H1 (cell line): ENCODE results near the gene WDR37. TPM values are rescaled to one million over a fixed set of nuclear protein-coding genes. Genes with fewer than 3 reads are reported as not detected.

ENCODE experiments used
- CTCF ChIA-PET: fragments of 300-600 bp; sonication (Branson Sonifier 250); formaldehyde crosslinking; loops from one replicate; lab custom pipeline; 2021; ENCODE audit not compliant: partially characterized antibody; lab: Charles Lee
- POLR2A ChIA-PET: fragments of 300-600 bp; sonication (Branson Sonifier 250); formaldehyde crosslinking; loops from one replicate; lab custom pipeline; 2021; ENCODE audit warnings: inconsistent platforms; ENCODE audit not compliant: partially characterized antibody; lab: Charles Lee
- DNase-seq, 2 experiments: peaks; one replicate each; pipeline versions ENCODE4 v3.0.0 to v3.0.0-alpha.2; 2010 to 2022; ENCODE audit warnings: low spot score in 2 of 2, low read depth in 1 of 2, mixed read lengths in 1 of 2
- FAIRE-seq: peaks from 2 replicates; lab custom pipeline; 2011; peaks lifted over from hg19 to GRCh38; lab: Jason Lieb, UNC
- H2AFZ ChIP-seq: 2 replicates; pipeline ENCODE4 v1.8.1; 2012; ENCODE audit warnings: low read length, inconsistent platforms
- H2AK5ac ChIP-seq: 2 replicates; pipeline ENCODE4 v1.6.1; 2013; ENCODE audit warnings: low read depth, low read length
- H2BK120ac ChIP-seq: replicated peaks from 2 replicates; pipeline ENCODE3; 2013; ENCODE audit warnings: low read depth, low read length, inconsistent platforms
- H2BK12ac ChIP-seq: 2 replicates; pipeline ENCODE4 v1.6.1; 2013; ENCODE audit warnings: low read depth, low read length
- H2BK15ac ChIP-seq: 2 replicates; pipeline ENCODE4 v1.6.1; 2013; ENCODE audit warnings: low read length
- H2BK20ac ChIP-seq: 2 replicates; pipeline ENCODE4 v1.6.1; 2013; ENCODE audit warnings: low read length
- H2BK5ac ChIP-seq: 2 replicates; pipeline ENCODE4 v1.6.1; 2013; ENCODE audit warnings: low read depth, low read length
- H3K14ac ChIP-seq: 2 replicates; pipeline ENCODE4 v1.6.1; 2013; ENCODE audit warnings: inconsistent platforms; ENCODE audit not compliant: insufficient read length
- H3K18ac ChIP-seq: 2 replicates; pipeline ENCODE4 v1.6.1; 2013; ENCODE audit warnings: low read length; ENCODE audit errors: extremely low read depth
- H3K23ac ChIP-seq: 2 replicates; pipeline ENCODE4 v1.6.1; 2013; ENCODE audit warnings: inconsistent platforms; ENCODE audit not compliant: insufficient read length
- H3K23me2 ChIP-seq: 2 replicates; pipeline ENCODE4 v1.6.1; 2013; ENCODE audit warnings: low read depth, low read length
- H3K27ac ChIP-seq: 2 replicates; pipeline ENCODE4 v1.6.1; 2011; ENCODE audit warnings: low read depth, low read length, inconsistent platforms
- H3K27me3 ChIP-seq, 4 experiments: replicated peaks in 1 of 4; 1 replicate in 1 of 4; 2 replicates in 3 of 4; pipeline versions ENCODE4 v1.6.1 to v1.8.1; 2011 to 2013; ENCODE audit warnings: low read length in 3 of 4, mild to moderate bottlenecking in 3 of 4, inconsistent platforms in 2 of 4, mixed read lengths in 2 of 4, moderate library complexity in 1 of 4; ENCODE audit not compliant: control insufficient read depth in 3 of 4, insufficient read depth in 3 of 4; ENCODE audit errors: extremely low read depth in 1 of 4
- H3K36me3 ChIP-seq, 4 experiments: 2 replicates each; pipeline versions ENCODE4 v1.6.1 to v1.8.1; 2011 to 2013; ENCODE audit warnings: mild to moderate bottlenecking in 4 of 4, low read length in 3 of 4, moderate library complexity in 2 of 4, control low read depth in 1 of 4, inconsistent platforms in 1 of 4; ENCODE audit not compliant: insufficient read depth in 4 of 4, control insufficient read depth in 2 of 4
- H3K4ac ChIP-seq: replicated peaks from 2 replicates; pipeline ENCODE3; 2013; ENCODE audit warnings: low read length, low read depth, mixed read lengths, inconsistent platforms; ENCODE audit not compliant: insufficient read length
- H3K4me1 ChIP-seq, 4 experiments: replicated peaks in 1 of 4; 1 replicate in 1 of 4; 2 replicates in 3 of 4; pipeline versions ENCODE4 v1.6.1 to v1.8.1; 2011 to 2013; ENCODE audit warnings: low read length in 3 of 4, inconsistent platforms in 2 of 4, mixed read lengths in 1 of 4; ENCODE audit not compliant: insufficient read depth in 4 of 4, control insufficient read depth in 3 of 4
- H3K4me2 ChIP-seq, 2 experiments: 2 replicates each; pipeline versions ENCODE4 v1.6.1 to v1.8.1; 2011 to 2013; ENCODE audit warnings: low read depth in 2 of 2, low read length in 2 of 2, control low read depth in 1 of 2, inconsistent platforms in 1 of 2, mild to moderate bottlenecking in 1 of 2; ENCODE audit not compliant: insufficient read depth in 1 of 2
- H3K4me3 ChIP-seq, 4 experiments: fragments of 200-600, 300-600 bp in 1 of 4; sonication (generic), shearing (Covaris generic), sonication (Bioruptor Twin) in 1 of 4; 2 replicates each; pipeline versions ENCODE4 v1.5.1 to v1.8.1; 2011 to 2016; ENCODE audit warnings: low read length in 4 of 4, low read depth in 3 of 4, control low read depth in 2 of 4, inconsistent platforms in 2 of 4, mild to moderate bottlenecking in 2 of 4, mixed read lengths in 1 of 4, moderate library complexity in 1 of 4; ENCODE audit not compliant: insufficient read depth in 2 of 4; ENCODE audit errors: extremely low read depth in 1 of 4
- H3K56ac ChIP-seq: replicated peaks from 2 replicates; pipeline ENCODE3; 2013; ENCODE audit warnings: low read depth, mild to moderate bottlenecking, mixed read lengths, low read length, inconsistent platforms; ENCODE audit not compliant: insufficient read length
- H3K79me1 ChIP-seq: 2 replicates; pipeline ENCODE4 v1.6.1; 2013; ENCODE audit warnings: low read depth, low read length, control low read depth
- H3K79me2 ChIP-seq, 2 experiments: 2 replicates each; pipeline versions ENCODE4 v1.6.1 to v1.8.1; 2012 to 2013; ENCODE audit warnings: low read length in 2 of 2, mild to moderate bottlenecking in 2 of 2, inconsistent platforms in 1 of 2; ENCODE audit not compliant: insufficient read depth in 2 of 2, control insufficient read depth in 1 of 2
- H3K9ac ChIP-seq, 4 experiments: replicated peaks in 1 of 4; 1 replicate in 1 of 4; 2 replicates in 3 of 4; pipeline versions ENCODE4 v1.6.1 to v1.8.1; 2011 to 2013; ENCODE audit warnings: low read depth in 3 of 4, low read length in 3 of 4, control low read depth in 2 of 4, mild to moderate bottlenecking in 2 of 4, moderate library complexity in 2 of 4, inconsistent platforms in 1 of 4; ENCODE audit errors: extremely low read depth in 1 of 4
- H3K9me3 ChIP-seq, 2 experiments: 2 replicates each; pipeline versions ENCODE4 v1.6.1 to v1.8.1; 2012 to 2013; ENCODE audit warnings: mild to moderate bottlenecking in 2 of 2, moderate library complexity in 2 of 2, control low read depth in 1 of 2, inconsistent platforms in 1 of 2, low read depth in 1 of 2, low read length in 1 of 2, mixed read lengths in 1 of 2; ENCODE audit not compliant: insufficient read depth in 2 of 2
- H4K20me1 ChIP-seq, 2 experiments: replicated peaks in 1 of 2; 2 replicates each; pipeline versions ENCODE3 to v1.8.1; 2011 to 2013; ENCODE audit warnings: inconsistent platforms in 2 of 2, low read length in 2 of 2, mild to moderate bottlenecking in 1 of 2; ENCODE audit not compliant: insufficient read depth in 2 of 2, control insufficient read depth in 1 of 2
- H4K5ac ChIP-seq: 2 replicates; pipeline ENCODE4 v1.6.1; 2013; ENCODE audit warnings: low read length, low read depth, mixed read lengths, inconsistent platforms; ENCODE audit not compliant: insufficient read length
- H4K8ac ChIP-seq: 2 replicates; pipeline ENCODE4 v1.8.0; 2013; ENCODE audit warnings: mild to moderate bottlenecking, moderate library complexity, low read length, inconsistent platforms; ENCODE audit not compliant: insufficient read depth; ENCODE audit errors: extremely low read depth
- H4K91ac ChIP-seq: replicated peaks from 2 replicates; pipeline ENCODE3; 2013; ENCODE audit warnings: low read length, mixed read lengths, inconsistent platforms; ENCODE audit not compliant: insufficient read length
- BCL11A ChIP-seq, 2 experiments: IDR thresholded peaks; one replicate each; pipeline ENCODE4 v1.6.1; 2011; ENCODE audit warnings: low read depth in 2 of 2, low read length in 2 of 2, mild to moderate bottlenecking in 2 of 2
- BRCA1 ChIP-seq: IDR thresholded peaks from 2 replicates; pipeline ENCODE4 v1.6.1; 2012; ENCODE audit warnings: low read depth, low read length, improper control_type of control experiment
- CREB1 ChIP-seq: IDR thresholded peaks from 2 replicates; pipeline ENCODE4 v1.6.1; 2012; ENCODE audit warnings: inconsistent platforms
- HDAC2 ChIP-seq, 2 experiments: fragments of 300-600 bp in 1 of 2; sonication (generic) in 1 of 2; IDR thresholded peaks; 2 replicates each; pipeline ENCODE4 v1.6.1; 2011 to 2012; ENCODE audit warnings: low read depth in 2 of 2, low read length in 2 of 2, mild to moderate bottlenecking in 2 of 2, moderate library complexity in 2 of 2, borderline replicate concordance in 1 of 2, inconsistent platforms in 1 of 2
- JUND ChIP-seq: IDR thresholded peaks from 2 replicates; pipeline ENCODE4 v1.6.1; 2011; ENCODE audit warnings: mild to moderate bottlenecking, improper control_type of control experiment, low read length
- KDM4A ChIP-seq: IDR thresholded peaks from one replicate; pipeline ENCODE4 v1.7.1; 2012; ENCODE audit warnings: low read depth, mild to moderate bottlenecking, moderate library complexity, low read length, inconsistent platforms; ENCODE audit not compliant: severe bottlenecking
- KDM5A ChIP-seq: fragments of 200-600 bp; IDR thresholded peaks from 2 replicates; pipeline ENCODE4 v1.7.1; 2012; ENCODE audit warnings: mild to moderate bottlenecking, low read length, inconsistent platforms, mixed read lengths
- NANOG ChIP-seq: IDR thresholded peaks from 2 replicates; pipeline ENCODE4 v1.6.1; 2011; ENCODE audit warnings: low read length, low read depth, mild to moderate bottlenecking, inconsistent platforms; ENCODE audit not compliant: insufficient read depth, poor library complexity, severe bottlenecking
- SUZ12 ChIP-seq: fragments of 200-600 bp; sonication (generic); IDR thresholded peaks from 2 replicates; pipeline ENCODE4 v1.6.1; 2012; ENCODE audit warnings: mild to moderate bottlenecking, inconsistent platforms, low read length, moderate library complexity, mixed read lengths
- ZNF274 ChIP-seq: IDR thresholded peaks from 2 replicates; pipeline ENCODE4 v1.7.0; 2012; ENCODE audit warnings: low read length, borderline replicate concordance; ENCODE audit errors: extremely low read depth
- WGBS, 2 experiments: shearing (Covaris generic) in 1 of 2; methylation state at CpG; one replicate each; pipeline versions ENCODE4 v1.1.6 to v1.1.7; 2013 to 2015; ENCODE audit warnings: low lambda C conversion rate in 2 of 2, mixed read lengths in 2 of 2, inconsistent platforms in 1 of 2, low coverage in 1 of 2, missing lambda C conversion rate in 1 of 2; ENCODE audit not compliant: insufficient replicate concordance in 2 of 2, insufficient coverage in 1 of 2, insufficient read length in 1 of 2; ENCODE audit errors: extremely low coverage in 1 of 2, missing lambda C conversion rate in 1 of 2; 5-methylcytosine and 5-hydroxymethylcytosine counted together
- polyA plus RNA-seq, 7 experiments: library from polyadenylated mRNA; depleted of rRNA in 3 of 7; stranded (reverse) in 5 of 7; unstranded in 2 of 7; fragments of >200 nt in 5 of 7; fragments of 200-250 nt in 2 of 7; gene quantifications; 1 replicate in 5 of 7; 2 replicates in 1 of 7; 4 replicates in 1 of 7; pipeline versions ENCODE4 v1.2.1 to v1.2.3, GENCODE V29; 2011 to 2013; ENCODE audit warnings: missing spikeins in 2 of 7, mixed read lengths in 2 of 7
- total RNA-seq: library from RNA; stranded (reverse); fragmentation: NEBNext Ultra II Directional; extraction: Animal tissue kit (Norgen Biotek cat#: 25700); gene quantifications from 2 replicates; pipeline ENCODE4 v1.2.1, GENCODE V29; 2021

The WDR37 gene
- total and polyA plus RNA-seq, 2 of the 8 experiments (the other 6 are each of a cell fraction or from before 2014, with no cell fraction given): 9.6 to 12.0 TPM

- H3K9ac ChIP-seq: no peak overlapping the region
- H2BK5ac ChIP-seq: no peak overlapping the region
- no peaks in the 10 kb centered on the region for H3K36me3 ChIP-seq
- H3K4ac ChIP-seq: no peak overlapping the region
- H3K14ac ChIP-seq: no peak overlapping the region
- no peak overlapping the region for H3K27ac ChIP-seq
- H2AK5ac ChIP-seq: no peak overlapping the region
- no peak overlapping the region for H2AFZ ChIP-seq
- POLR2A ChIA-PET: interaction anchor here (0.7 to 1.7 kb wide), 2 partner anchors 11 to 186 kb away, joined by 3 to 6 read pairs; no protein-coding TSS in a partner anchor
- no peak overlapping the region for H4K5ac ChIP-seq
- H4K20me1 ChIP-seq: no peaks in the 10 kb centered on the region
- H2BK12ac ChIP-seq: no peak overlapping the region
- H3K79me1 ChIP-seq: no peaks in the 10 kb centered on the region
- no peaks in the 10 kb centered on the region for H3K9me3 ChIP-seq
- no peaks in the 10 kb centered on the region for H3K23me2 ChIP-seq
- H2BK120ac ChIP-seq: no peak overlapping the region
- peak in 1 of 2 experiments; percentile 43 for DNase-seq
- no peaks in the 10 kb centered on the region for H3K79me2 ChIP-seq
- H3K4me1 ChIP-seq: no peaks in the 10 kb centered on the region; a peak in 1 of 7 replicates
- H3K23ac ChIP-seq: no peak overlapping the region
- no peak overlapping the region for H4K91ac ChIP-seq
- WGBS, 2 experiments: 88% methylated on average over 58 of the region's 59 CpGs; no CpG with 5 or more reads in 1 of the 2 experiments
- no peak overlapping the region for H3K4me2 ChIP-seq
- peaks cover 0 to 2% (median 0%) of the 10 kb centered on the region in 4 experiments; a peak in 2 of 7 replicates for H3K27me3 ChIP-seq
- H2BK20ac ChIP-seq: 0 out of 2 replicates have a peak overlapping the region, but pooled peaks have one; percentile 32
- peak overlapping the region; percentile 64; the same call in 1 of the 2 replicates for H4K8ac ChIP-seq
- CTCF ChIA-PET: interaction anchor here (0.6 to 1.9 kb wide), 3 partner anchors 10 to 232 kb away, joined by 3 to 6 read pairs (median 4); no protein-coding TSS in a partner anchor
- no peak overlapping the region for H3K56ac ChIP-seq
- no peak overlapping the region for H3K18ac ChIP-seq
- H2BK15ac ChIP-seq: no peak overlapping the region
- no peak for FAIRE-seq
- no peak overlapping the region for H3K4me3 ChIP-seq
- no peak for TF ChIP-seq KDM5A
- no peak for TF ChIP-seq SUZ12
- no peak for TF ChIP-seq KDM4A
- no peak for TF ChIP-seq BCL11A (IDR thresholded peaks at IDR 0.05; ENCODE audit: low read depth in 2 of 2, low read length in 2 of 2)
- TF ChIP-seq CREB1: no peak
- TF ChIP-seq HDAC2 (IDR thresholded peaks at IDR 0.05; ENCODE audit: borderline replicate concordance in 1 of 2, low read depth in 2 of 2, low read length in 2 of 2): no peak
- TF ChIP-seq NANOG: no peak
- TF ChIP-seq BRCA1: no peak
- no peak for TF ChIP-seq ZNF274
- TF ChIP-seq JUND: no peak
Observed at GRCh38 chr10:1159131-1160061, 103.2 kb downstream of the WDR37 start.
